Activated CD8-positive, alpha-beta memory T cell treated with anti-CD3 and anti-CD28 coated beads for 4 hours (primary cell): ENCODE measurements around the gene MIER1.
"Not testable (repeated sequence)": the region's sequence is repeated elsewhere in the genome, so short reads cannot be mapped to it uniquely, and the experiment has no call there.

Experiments used
- DNase-seq, 2 donors: peaks; one replicate each; pipeline ENCODE4 v3.0.0-alpha.2; 2020; ENCODE audit warnings: low read depth in 2 of 2

The MIER1 gene

DNA sequence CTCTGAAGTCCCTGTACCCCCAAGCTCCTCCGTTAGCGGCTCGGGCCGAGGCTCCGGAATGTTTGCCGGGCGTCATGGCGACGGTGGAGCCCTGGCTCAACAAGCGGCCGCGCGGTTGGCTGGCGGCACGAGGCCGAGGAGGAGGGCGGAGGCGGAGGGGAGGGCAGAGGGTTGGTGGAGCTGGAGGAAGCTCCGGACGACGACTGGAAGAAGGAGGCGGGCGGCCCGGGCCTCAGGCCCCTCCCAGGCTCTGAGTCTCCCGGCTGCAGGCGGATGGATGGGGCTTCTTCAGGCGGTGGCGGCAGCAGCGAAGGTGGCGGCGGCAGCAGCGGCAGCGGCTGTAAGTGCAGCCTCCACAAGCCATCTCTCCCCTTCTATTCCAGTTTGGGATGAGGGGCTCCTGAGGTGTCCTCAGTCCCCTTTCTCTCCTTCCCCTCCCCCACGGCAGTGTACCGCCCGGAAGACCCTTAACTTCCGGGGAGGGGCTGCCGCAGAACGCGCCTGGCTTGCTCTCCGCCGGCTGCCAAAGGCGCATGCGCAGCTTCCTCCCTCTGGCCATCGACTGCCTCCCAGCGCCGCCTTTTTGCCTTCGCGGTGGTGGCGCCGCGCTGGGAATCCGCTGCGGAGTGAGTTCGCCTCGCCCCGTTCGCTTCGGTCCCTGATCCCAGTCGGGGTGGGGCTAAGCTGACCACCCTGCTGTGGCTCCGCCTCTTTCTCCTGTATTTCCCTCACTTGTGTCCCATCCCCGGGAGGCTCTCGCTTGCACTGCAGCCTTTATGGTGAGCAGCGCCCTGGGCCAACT, at the start of gene MIER1, which contains the start of gene DNAI4:
TSS of gene MIER1 (plus strand) at position 235 of the 802 bp plus-strand sequence. CDS start at position 274, 39 bp downstream.
TSS of gene DNAI4 (minus strand) at position 101 of the 802 bp plus-strand sequence. CDS start at position 76, 25 bp downstream.
- peak; percentile 90 to 94 for DNase-seq

DNA sequence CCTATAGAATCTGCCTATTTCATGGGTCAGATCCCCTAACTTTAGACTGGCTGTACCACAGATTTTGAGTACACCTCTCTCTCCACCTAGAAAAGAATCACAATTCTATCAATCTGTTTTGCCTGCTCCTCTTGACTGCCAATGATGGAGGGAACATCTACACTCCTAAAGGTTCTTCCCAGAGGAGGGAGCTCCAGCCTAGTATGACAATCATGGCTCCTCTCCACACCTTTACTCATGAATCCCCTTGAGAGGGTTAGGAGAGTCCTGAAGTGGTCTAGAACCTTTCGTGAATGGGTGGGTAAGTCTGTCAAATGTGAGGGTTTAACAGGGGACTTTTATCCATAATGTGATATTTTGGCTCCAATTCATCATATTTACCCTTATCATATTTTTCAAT, 48.1 kb upstream of the MIER1 start:
- no peak for DNase-seq

DNA sequence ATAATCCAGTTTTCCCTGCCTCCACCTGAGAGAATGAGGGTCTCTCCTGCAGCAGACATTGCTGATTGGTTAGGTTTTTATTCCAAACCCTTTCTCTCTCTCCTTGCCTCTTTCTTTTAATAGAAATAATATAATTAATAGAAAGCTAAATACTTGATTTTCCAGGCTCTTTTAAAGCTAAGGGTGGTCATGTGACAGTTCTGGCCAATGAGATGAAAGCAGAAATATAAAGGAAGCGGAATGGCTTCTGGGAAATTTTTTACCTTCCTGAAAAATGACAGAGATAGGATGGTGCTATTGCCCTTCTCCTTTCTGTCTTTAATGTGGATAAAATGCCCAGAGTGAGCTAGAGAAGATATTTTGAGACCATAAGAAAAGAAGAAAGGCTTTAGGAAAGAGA, 35.8 kb upstream of the MIER1 start:
- no peak for DNase-seq

- no peak for DNase-seq
These were observed 34.2 kb upstream of the MIER1 start for GRCh38 chr1:66890621-66891020.

- no peak for DNase-seq
These were observed 31.1 kb upstream of the MIER1 start for GRCh38 chr1:66893712-66894111.

GRCh38 chr1:66915203-66915602, 9.6 kb upstream of the MIER1 start:
- DNase-seq: not testable (repeated sequence)

DNA sequence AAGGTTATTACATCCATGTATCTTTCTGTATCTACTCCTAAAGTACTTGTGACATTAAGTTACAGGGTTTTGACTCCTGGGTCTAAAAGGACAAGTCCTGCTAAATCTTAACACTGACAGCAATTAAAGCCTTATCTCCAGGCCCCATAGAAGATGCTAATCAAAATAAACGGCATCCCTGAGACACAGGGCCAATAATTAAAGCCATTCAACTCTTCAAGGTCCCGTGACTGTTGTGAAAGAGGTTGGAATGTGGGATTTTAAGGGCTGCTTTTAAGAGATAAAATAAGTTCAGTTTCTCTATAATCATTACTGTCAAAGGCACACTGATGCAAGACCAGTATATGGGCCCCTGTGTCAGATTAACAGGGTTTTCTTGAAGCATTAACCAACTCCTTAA, 8.5 kb upstream of the MIER1 start:
- DNase-seq: no peak

DNA sequence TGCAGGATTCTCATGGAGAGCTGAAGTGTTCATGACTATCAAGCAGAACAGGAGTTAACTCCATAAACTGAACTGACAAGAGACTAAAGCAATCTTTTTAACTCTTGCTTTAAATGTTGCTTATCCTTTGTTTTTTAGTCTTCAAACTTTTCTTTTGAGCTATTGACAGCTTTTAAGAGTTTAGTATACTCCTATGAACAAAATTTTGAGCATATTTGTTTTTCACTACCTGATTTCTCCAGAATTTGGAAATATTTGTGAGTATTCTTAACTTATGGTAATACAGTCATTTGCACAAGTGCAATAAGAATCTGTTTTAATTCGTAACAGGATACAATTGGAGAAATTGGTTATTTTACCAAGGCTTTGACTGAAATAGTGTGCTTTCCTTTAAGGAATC, 7.3 kb upstream of the MIER1 start:
- no peak for DNase-seq

DNA sequence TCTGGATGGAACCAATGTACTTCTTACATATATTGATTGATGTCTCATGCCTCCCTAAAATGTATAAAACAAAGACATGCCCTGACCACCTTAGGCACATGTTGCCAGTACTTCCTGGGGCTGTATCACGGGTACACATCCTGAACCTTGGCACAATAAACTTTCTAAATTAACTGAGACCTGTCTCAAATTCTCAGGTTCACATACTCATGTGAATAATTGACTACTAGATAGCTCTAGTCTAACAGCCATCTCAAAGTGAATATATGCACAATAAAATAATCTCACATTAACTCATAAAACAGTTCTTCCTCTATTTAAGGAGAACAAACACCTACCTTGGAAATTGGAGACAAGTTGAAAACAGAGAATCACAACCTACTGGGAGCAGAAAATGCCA, 5.7 kb upstream of the MIER1 start:
- DNase-seq: no peak

DNA sequence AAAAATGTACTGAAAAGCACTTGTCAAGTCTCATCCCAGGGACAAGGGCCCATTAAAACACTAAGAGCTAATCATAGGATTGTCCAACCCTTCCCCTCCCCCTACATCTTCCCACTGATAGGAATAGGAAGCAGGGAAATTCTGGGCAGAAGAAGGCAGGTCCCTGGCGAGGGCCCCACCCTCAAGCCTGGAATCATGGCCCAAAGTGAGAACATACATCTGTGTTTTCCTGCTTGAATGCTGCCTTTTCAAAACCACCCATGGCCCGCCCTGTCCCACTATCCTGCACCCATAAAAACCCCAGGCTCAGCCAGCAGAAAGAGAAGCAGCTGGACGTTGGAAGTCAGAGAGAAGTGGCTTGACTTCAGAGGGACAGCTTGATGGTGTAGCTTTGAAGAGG, 5.0 kb upstream of the MIER1 start:
- no peak for DNase-seq

DNA sequence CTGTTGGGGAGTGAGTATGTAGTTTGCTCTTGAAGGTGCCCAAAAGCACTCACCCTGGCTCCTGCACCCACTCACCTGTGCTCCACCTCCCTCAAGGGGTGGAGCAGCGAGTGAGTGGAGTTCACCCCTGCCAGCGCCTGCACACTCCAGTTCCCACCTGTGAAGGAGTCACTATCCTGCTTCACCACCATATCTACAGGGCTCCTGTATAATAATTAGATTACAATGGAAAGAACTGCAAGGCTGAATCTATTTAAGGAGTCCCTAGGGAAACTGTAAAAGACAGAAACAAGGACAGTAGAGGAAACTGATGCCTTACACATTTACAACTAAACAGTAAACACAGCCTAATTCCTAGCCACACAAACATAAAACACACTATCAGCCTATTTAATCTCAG, 4.2 kb upstream of the MIER1 start:
- DNase-seq: no peak

GRCh38 chr1:66925558-66925910, 744 bp downstream of the MIER1 start:
- no peak for DNase-seq

DNA sequence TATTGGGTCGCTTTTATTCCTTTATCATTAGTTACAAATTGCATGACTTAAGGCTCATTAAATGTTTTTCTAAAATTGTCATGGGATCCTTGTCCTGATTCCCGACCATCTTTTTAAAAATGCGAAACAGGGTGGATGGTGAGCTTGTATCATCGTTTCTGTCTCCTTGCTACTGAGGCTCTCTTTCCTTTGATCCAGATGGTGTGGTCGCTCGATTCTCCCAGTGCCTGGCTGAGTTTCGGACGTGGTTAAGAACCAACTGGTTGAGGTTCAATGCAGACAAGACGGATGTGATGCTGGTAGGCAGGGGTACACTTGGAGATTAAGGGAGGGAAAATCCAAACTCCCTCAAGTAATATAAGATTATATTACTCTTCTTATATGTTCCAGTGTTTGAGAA, 1.2 kb downstream of the MIER1 start:
- no peak for DNase-seq

GRCh38 chr1:66927528-66927927, 2.7 kb downstream of the MIER1 start:
- no peak for DNase-seq

DNA sequence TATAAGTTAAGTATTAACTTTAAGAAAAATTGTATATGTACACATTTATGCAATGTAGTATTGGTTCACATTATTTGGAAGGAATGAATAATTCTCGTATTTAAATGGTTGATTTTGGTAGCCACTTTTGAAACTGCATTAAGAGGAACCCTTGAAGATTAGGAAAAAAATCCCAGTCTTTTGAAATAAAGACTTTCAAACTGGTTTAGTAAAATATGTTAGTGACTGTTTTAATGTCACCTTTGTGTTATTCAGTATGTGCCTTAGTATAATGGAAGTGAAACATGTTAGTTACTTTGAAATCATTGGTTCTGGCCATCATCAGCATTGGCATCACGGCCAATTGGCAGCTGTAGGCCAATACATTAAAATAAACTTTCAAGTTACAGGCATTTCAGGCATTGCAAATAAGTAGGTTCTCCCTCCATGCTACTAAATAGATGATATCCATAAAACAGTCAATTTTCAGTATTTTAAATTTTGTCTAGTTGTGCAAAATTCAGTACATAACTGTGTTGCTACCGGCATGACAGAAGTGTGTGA, 4.4 kb downstream of the MIER1 start:
- DNase-seq: no peak

DNA sequence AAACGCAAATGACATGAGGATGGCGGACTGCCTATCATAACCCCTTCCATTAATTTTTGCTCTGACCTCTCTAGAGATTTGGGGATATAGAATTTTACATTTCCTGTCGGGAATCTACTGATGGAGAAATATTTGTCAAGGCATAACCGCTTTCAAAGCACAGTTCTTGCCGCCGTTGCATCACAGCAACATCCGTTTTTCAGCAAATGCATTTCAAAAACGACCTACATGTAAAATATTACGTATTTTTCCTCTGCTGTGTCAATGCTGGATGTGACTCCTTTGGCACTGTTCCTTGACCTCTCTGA, 4.9 kb downstream of the MIER1 start:
- no peak for DNase-seq

- DNase-seq: peak; percentile 84 to 89
These were observed 5.4 kb downstream of the MIER1 start for GRCh38 chr1:66929999-66930822.

- DNase-seq: no peak
These were observed 6.0 kb downstream of the MIER1 start for GRCh38 chr1:66930823-66931174.

GRCh38 chr1:66931590-66931989, 6.8 kb downstream of the MIER1 start:
- no peak for DNase-seq

DNA sequence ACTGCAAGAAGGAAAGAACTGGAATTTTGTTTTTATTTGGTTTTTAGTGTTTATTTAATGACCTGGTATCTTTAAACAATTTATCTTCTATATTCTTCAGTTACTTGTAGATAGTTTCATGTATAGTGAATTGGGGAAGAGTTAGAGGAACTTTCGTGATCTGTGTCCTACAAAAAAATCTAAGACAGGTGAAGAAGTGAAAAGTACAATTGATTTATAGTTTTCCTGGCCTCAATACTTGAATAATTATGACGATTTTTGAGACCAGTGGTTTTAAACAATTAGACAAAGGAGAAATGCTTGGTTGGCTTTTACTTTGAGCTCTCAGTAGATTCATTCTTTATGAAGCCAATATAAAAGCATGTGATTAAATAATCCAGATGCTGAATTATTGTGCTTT, 7.5 kb downstream of the MIER1 start:
- no peak for DNase-seq

DNA sequence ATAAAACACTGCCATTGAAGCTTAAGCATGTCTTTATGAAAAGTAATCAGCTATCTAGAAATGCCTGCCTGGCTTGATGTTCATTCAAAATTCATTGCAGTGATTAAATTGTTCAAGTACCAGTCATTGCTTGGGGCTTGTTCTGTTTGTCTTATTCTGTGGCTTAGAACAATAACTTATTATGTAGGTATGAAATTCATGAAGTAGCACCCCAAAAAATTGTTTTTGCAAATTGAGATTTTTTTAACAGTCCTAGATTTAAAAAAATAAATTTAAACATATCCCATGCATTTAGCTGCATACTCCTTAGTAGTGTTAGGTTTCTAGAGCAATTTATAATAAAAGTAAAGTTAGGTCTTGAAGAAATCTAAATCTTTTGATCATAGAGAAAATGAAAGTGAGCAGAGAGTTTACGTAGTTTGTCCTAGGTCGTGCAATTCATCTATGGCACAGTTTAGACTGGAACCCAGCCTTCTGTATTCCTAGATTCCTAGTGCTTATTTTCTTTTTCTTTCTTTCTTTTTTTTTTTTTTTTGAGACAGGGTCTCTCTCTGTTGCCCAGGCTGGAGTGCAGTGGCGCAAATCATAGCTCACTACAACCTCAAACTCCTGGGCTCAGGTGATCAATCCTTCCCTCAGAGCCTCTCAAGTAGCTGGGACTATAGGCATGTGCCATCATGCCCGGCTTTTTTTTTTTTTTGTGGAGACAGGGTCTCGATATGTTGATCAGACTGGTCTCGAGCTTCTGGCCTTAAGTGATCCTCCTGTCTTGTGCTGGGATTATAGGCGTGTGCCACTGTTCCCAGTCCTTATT, 9.3 kb downstream of the MIER1 start:
- no peak for DNase-seq
